DMS53 treated with DMSO at 0.1 percent for 48 hours (cell line): Measurements from ENCODE around the gene COPS7B.

Source experiments
- DNase-seq: peaks from one replicate; lab custom pipeline; 2025; ENCODE audit not compliant: unreplicated experiment; lab: John Stamatoyannopoulos, UW

Gene COPS7B

GRCh38 chr2:231785413-231785812 lies 832 bp upstream of the COPS7B start:
- DNase-seq = no peak

- DNase-seq = no peak
Measured at GRCh38 chr2:231785822-231786176, 446 bp upstream of the COPS7B start.

- no peak for DNase-seq
Measured at GRCh38 chr2:231786917-231787292, 660 bp downstream of the COPS7B start.

- no peak for DNase-seq
Measured at GRCh38 chr2:231791107-231791506, 4.9 kb downstream of the COPS7B start.

GRCh38 chr2:231794383-231794782 lies 8.1 kb downstream of the COPS7B start:
- no peak for DNase-seq

GRCh38 chr2:231795525-231796327 lies 9.5 kb downstream of the COPS7B start:
- DNase-seq = peak; percentile 52

GRCh38 chr2:231800493-231801091 lies 14.3 kb downstream of the COPS7B start:
- DNase-seq = no peak

GRCh38 chr2:231803501-231804138 lies 17.4 kb downstream of the COPS7B start:
- no peak for DNase-seq

- DNase-seq = no peak
Measured at GRCh38 chr2:231807020-231807419, 20.8 kb downstream of the COPS7B start.

- no peak for DNase-seq
Measured at GRCh38 chr2:231810905-231811304, 24.7 kb downstream of the COPS7B start.

- DNase-seq = no peak
Measured at GRCh38 chr2:231816327-231817026, 30.2 kb downstream of the COPS7B start.

- DNase-seq = no peak
Measured at GRCh38 chr2:231819447-231820042, 33.3 kb downstream of the COPS7B start.

- no peak for DNase-seq
Measured at GRCh38 chr2:231820786-231821303, 34.6 kb downstream of the COPS7B start.

- DNase-seq = no peak
Measured at GRCh38 chr2:231821908-231822307, 35.7 kb downstream of the COPS7B start.

GRCh38 chr2:231853105-231853504 lies 66.9 kb downstream of the COPS7B start:
- no peak for DNase-seq

- DNase-seq = no peak
Measured at GRCh38 chr2:231854616-231855125, 68.4 kb downstream of the COPS7B start.

GRCh38 chr2:231856959-231857358 lies 70.7 kb downstream of the COPS7B start:
- no peak for DNase-seq
